ENCODE results near the gene HS2ST1. TPM values are rescaled to one million over a fixed set of nuclear protein-coding genes. Genes with fewer than 3 reads are reported as not detected.

The HS2ST1 gene
- total RNA-seq, 1 donor from 2014 or later, result 11.9 TPM

- no peak for DNase-seq (ENCODE audit: low read depth in 2 of 2)
Measured at GRCh38 chr1:87134625-87135328, 220.3 kb downstream of the HS2ST1 start.

DNA sequence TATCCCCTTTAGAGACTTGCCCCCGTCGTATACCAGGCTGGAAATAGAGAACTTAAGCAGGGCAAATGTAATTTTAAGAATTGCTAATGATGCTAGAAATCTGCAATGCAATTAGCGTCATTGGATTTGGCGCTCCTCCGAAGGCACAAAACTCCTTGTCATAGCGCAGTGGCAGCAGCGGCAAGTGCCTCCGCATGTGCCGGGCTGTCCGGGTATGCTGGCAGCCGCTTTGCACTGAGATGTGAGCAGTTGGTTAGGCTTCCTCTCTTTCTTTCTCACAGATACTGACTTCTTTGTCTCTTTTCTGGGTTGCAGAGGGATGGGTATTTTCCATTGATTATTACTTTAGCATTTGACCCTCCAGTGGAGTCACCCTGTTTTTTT, 220.9 kb downstream of the HS2ST1 start:
- no peak for DNase-seq (ENCODE audit: low read depth in 2 of 2)

DNA sequence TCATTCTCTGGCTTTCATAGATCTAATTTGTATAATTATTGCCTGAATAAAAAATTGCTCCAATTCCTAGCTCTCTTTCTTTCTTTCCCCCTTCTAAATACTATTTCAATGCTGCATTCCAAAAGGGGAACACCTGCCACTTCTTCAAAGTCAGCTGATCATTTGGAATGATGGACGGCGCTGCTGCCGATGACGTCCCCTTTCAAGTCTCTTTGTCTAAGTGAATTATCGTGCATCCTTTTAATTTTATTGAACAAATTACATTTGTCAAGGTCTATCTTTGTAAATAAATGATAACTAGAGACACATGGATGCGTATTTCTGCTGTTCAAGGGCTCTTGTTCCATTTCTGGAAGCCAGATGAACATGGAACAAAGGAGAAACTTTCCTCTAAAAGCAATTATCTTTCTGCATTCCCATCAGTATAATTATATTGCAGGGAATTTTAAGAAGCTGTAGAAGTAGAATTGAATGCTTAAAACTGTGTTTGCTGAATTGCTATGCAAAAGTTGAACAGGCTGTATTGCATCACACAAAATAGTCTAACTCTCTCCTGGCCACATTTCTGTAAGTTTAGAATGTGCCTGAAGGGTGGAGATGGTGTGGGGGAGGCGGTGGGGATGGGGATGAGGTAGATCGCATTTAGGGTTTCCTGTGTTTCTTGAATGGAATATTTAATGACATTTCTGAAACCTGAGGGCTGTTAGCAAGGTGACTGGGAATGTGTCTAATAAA, 222.3 kb downstream of the HS2ST1 start:
- no peak for DNase-seq (ENCODE audit: low read depth in 2 of 2)

DNA sequence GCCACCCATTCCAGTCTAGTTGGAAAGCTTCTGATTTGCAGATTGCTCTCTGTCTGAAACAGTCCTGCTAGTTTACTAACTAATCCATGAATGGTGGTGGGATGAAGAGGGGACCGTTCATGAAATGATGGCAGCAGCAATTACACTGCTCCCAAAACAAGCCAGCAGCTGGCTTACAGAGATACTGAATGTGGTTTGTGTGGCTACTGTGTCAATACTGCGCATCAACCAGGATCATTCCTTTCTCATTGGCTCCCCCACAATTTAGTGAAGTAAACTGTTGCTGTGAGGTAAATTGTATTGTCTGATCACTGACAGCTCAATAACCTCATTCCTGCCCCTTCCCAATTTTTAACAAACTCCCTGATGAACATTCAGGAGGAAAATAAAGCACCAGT, 222.9 kb downstream of the HS2ST1 start:
- no peak for DNase-seq (ENCODE audit: low read depth in 2 of 2)

DNA sequence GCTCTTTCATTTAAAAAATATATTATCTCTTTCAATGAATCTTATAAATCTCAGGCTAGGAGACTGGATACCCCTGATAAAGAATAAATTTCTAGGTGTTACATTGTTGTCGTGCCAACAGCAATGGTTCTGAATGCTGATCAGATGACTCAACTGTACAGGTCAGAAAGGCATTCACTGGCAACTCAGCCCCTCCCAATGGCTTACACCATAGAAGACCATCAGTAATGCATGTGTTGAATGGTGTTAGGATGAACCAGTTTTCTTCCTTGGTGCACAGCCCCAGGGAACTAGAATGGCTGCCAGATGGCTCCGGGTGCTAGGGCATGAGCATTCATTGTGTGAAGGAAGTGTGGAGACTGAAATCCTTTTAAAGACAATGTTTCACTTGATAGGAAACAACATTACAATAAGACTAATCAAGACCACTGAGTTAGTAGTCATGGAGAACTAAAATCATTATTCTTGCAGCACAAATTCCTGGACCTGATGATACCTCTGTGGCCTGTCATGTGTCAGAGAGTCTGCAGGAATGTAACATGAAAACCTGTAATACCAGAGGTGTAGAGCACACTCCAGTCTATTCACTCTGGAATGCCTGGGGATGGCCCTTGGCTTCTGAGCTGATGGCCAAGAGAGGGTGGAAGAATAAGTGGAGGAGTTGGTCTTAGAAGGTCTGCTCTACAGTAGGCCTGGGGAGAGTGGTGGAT, 226.6 kb downstream of the HS2ST1 start:
- no peak for DNase-seq (ENCODE audit: low read depth in 2 of 2)

DNA sequence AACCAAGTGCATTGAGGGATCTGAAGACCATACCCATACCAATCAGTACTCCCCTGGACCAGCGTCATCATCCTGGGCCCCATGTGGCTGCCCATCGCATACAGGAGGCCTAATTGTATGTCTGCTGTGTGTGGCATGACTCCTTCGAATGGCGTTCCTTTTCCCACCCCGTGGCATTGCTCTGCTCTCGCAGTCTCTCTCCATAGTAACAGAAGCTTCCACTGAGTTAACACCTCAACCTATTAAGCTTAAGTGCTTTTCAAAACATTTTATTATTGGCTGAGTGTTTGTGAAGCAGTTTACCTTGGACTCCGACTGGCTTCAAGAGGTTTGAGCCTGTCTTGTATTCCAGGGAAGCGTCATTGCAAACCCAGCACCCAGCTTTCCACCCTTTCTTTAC, 227.1 kb downstream of the HS2ST1 start:
- no peak for DNase-seq (ENCODE audit: low read depth in 2 of 2)

- DNase-seq (ENCODE audit: low read depth in 2 of 2), result no peak
Measured at GRCh38 chr1:87143413-87144135, 229.1 kb downstream of the HS2ST1 start.

GRCh38 chr1:87144316-87144895, 230.0 kb downstream of the HS2ST1 start:
- DNase-seq (ENCODE audit: low read depth in 2 of 2), result no peak

GRCh38 chr1:87144981-87145380, 230.5 kb downstream of the HS2ST1 start:
- no peak for DNase-seq (ENCODE audit: low read depth in 2 of 2)

DNA sequence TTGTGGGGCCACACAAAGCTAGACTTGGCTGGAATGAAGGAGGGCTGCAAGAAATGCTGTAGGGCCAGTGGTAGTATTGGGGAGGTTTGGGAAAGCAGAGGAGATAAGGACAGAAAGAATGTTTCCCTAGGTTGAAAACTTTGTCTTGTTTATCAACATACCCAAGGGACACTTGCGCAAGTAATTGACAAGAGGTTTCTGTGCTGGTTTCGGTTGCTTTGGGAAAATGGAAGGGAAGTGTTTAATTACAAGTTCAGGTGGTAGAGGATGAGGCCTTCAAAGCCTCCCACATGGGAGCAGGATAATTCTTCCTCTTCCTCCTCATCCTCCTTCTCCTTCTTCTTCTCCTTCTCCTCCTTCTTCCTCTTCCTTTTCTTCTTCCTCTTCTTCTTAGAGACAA, 232.1 kb downstream of the HS2ST1 start:
- no peak for DNase-seq (ENCODE audit: low read depth in 2 of 2)

GRCh38 chr1:87146986-87147385, 232.6 kb downstream of the HS2ST1 start:
- no peak for DNase-seq (ENCODE audit: low read depth in 2 of 2)

GRCh38 chr1:87147851-87148250, 233.4 kb downstream of the HS2ST1 start:
- DNase-seq (ENCODE audit: low read depth in 2 of 2), result no peak

DNA sequence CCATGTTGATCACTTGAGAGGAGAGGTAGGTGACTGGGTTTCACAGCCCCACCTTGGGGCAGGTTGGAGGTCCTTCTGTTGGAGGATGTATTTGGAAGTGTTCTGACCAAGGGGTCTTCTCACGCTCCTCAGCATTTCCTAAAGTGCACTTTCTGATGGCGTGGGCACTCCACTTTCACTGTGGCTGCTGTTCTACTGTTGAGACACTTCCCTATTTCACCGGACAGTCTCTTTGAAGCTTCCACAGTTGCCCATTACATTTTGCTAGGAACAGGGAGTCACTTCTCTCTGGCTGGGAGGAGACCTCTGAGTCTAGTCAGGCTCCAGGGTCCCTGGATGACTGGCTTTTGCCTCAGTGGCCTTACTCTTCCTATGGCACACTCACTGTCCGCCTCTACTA, 234.2 kb downstream of the HS2ST1 start:
- DNase-seq (ENCODE audit: low read depth in 2 of 2), result no peak

GRCh38 chr1:87149241-87150041, 235.0 kb downstream of the HS2ST1 start:
- no peak for DNase-seq (ENCODE audit: low read depth in 2 of 2)

GRCh38 chr1:87150143-87150542, 235.7 kb downstream of the HS2ST1 start:
- peak in 1 of 2 donors; percentile 9 for DNase-seq (ENCODE audit: low read depth in 2 of 2)

- peak; percentile 48 to 56 for DNase-seq (ENCODE audit: low read depth in 2 of 2)
Measured at GRCh38 chr1:87151500-87152421, 237.3 kb downstream of the HS2ST1 start.

DNA sequence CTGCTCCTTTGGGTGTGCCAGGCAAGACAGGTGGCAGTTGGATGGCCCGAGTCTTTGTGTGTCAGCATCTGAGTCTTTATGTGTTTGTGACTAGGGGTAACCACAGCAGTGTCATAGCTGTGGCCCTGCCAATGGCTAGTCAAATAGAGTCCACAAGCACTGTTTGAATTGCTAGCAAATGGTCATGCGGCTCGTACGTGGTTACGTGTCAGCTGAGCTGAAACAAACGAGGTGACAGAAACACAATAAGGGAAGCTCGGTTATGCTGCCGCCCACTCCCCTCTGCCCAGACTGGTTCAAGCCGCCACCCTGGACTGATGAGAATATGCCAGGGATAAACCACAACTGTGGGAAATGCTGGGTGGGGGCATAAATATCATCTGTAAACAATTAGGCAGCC, 239.9 kb downstream of the HS2ST1 start:
- no peak for DNase-seq (ENCODE audit: low read depth in 2 of 2)

DNA sequence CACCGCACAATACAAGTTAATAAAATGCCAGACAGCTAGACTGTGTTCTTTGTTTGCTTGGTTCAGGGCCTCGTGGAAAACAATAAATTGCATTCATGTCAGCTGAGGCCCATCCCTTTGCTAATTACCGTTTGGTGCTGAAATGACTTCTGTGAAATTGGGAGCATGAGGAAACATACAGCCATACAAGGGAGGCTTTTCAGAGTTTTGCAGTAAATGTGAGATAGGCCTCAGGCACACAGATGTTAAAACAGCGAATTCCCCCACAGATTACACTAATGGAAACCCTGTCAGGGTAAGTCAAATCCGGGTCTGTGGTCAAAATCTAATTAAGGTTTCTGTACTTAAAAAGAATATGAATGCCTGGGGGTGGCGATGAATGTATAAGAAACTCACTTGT, 240.7 kb downstream of the HS2ST1 start:
- DNase-seq (ENCODE audit: low read depth in 2 of 2), result no peak

DNA sequence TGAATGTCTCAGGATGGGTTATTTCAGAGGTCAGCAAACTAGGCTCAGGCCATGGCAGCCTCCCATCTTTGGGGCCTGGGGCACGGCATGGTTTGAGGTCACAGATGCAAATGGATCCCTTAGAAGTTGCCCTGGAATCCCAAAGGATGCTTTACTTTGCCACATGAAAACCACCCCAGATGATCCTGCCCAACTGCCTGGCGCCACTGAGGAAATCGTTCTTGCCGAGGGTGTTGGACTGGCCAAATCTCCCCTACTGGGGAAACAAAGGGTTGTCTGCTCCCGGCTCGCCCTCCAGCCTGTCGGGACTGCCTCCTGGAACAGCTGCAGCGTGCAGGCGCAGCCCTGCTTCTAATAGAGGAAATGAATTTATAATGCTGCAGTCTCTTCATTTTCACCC, 241.2 kb downstream of the HS2ST1 start:
- no peak for DNase-seq (ENCODE audit: low read depth in 2 of 2)

GRCh38 chr1:87156124-87156523, 241.7 kb downstream of the HS2ST1 start:
- no peak for DNase-seq (ENCODE audit: low read depth in 2 of 2)
